HepG2 (cell line): ENCODE measurements around the gene EFEMP2. TPM values are rescaled to one million over a fixed set of nuclear protein-coding genes. Genes with fewer than 3 reads are reported as not detected.

Source experiments
- ATAC-seq: fragments of 200-7000 bp; cut with Tn5 transposase; 3 replicates; pipeline ENCODE4 v1.9.1; 2020; ENCODE audit warnings: mild to moderate bottlenecking, moderate library complexity
- BruUV-seq: library from RNA; stranded (reverse); fragments of 400-500 nt; replicated peaks from 2 replicates; lab custom pipeline; 2021; lab: Mats Ljungman, UMichigan
- CTCF ChIA-PET: fragments of 300-600 bp; formaldehyde crosslinking; extraction: SDS; loops from one replicate; lab custom pipeline; 2021; ENCODE audit warnings: low total read pairs, inconsistent platforms, low intra/inter-chr PET ratio; lab: Yijun Ruan, JAX
- POLR2A ChIA-PET: fragments of 350-600 bp; sonication (Branson Sonifier 250); formaldehyde crosslinking; loops from one replicate; lab custom pipeline; 2020; ENCODE audit warnings: antibody characterized with exemption, inconsistent platforms; lab: Yijun Ruan, JAX
- DNase-seq: peaks from one replicate; pipeline ENCODE4 v3.0.0-alpha.2; 2015; ENCODE audit warnings: low spot score
- FAIRE-seq: peaks from 3 replicates; lab custom pipeline; 2011; peaks lifted over from hg19 to GRCh38; lab: Jason Lieb, UNC
- H2AFZ ChIP-seq: one replicate; pipeline ENCODE4 v1.6.1; 2011; ENCODE audit warnings: low read length, inconsistent platforms
- H3K27ac ChIP-seq: fragments of 300-600 bp; 3 replicates; pipeline ENCODE4 v1.8.0; 2011; ENCODE audit warnings: mixed run types, mild to moderate bottlenecking, mixed read lengths, low read length, inconsistent platforms; ENCODE audit not compliant: insufficient read depth; ENCODE audit errors: extremely low read length
- H3K27me3 ChIP-seq, 2 experiments: fragments of 200-600 bp in 1 of 2; 2 replicates in 1 of 2; 3 replicates in 1 of 2; pipeline versions ENCODE4 v1.6.0 to v1.8.0; 2011; ENCODE audit warnings: low read length in 2 of 2, mild to moderate bottlenecking in 2 of 2, moderate library complexity in 2 of 2, inconsistent platforms in 1 of 2; ENCODE audit not compliant: insufficient read depth in 2 of 2, control insufficient read depth in 1 of 2
- H3K36me3 ChIP-seq, 2 experiments: fragments of 200-600 bp in 1 of 2; replicated peaks in 1 of 2; 2 replicates in 1 of 2; 3 replicates in 1 of 2; pipeline versions ENCODE4 v1.5.1 to v1.8.0; 2011; ENCODE audit warnings: low read length in 2 of 2, inconsistent platforms in 1 of 2; ENCODE audit not compliant: insufficient read depth in 2 of 2, control insufficient read depth in 1 of 2
- H3K4me1 ChIP-seq: 2 replicates; pipeline ENCODE4 v1.5.1; 2012; ENCODE audit warnings: low read length, inconsistent platforms; ENCODE audit not compliant: insufficient read depth
- H3K4me2 ChIP-seq: 2 replicates; pipeline ENCODE4 v1.6.0; 2011; ENCODE audit warnings: low read depth, low read length, inconsistent platforms
- H3K4me3 ChIP-seq, 3 experiments: fragments of 200-600 bp in 1 of 3; sonication (generic), shearing (Covaris generic) in 1 of 3; replicated peaks in 1 of 3; 2 replicates each; pipeline ENCODE4 v1.5.1; 2011 to 2016; ENCODE audit warnings: low read length in 3 of 3, inconsistent platforms in 2 of 3, low read depth in 2 of 3, mild to moderate bottlenecking in 2 of 3, control low read depth in 1 of 3, mixed read lengths in 1 of 3; ENCODE audit not compliant: insufficient read depth in 1 of 3
- H3K79me2 ChIP-seq: one replicate; pipeline ENCODE4 v1.6.1; 2011; ENCODE audit warnings: low read length, inconsistent platforms; ENCODE audit not compliant: insufficient read depth
- H3K9ac ChIP-seq: 2 replicates; pipeline ENCODE4 v1.6.0; 2011; ENCODE audit warnings: mild to moderate bottlenecking, low read depth, low read length, inconsistent platforms; ENCODE audit not compliant: insufficient read depth
- H3K9me3 ChIP-seq: 2 replicates; pipeline ENCODE4 v1.5.1; 2012; ENCODE audit warnings: mild to moderate bottlenecking, low read length
- H4K20me1 ChIP-seq: 2 replicates; pipeline ENCODE4 v1.6.0; 2011; ENCODE audit warnings: inconsistent platforms, mild to moderate bottlenecking, low read length, moderate library complexity; ENCODE audit not compliant: insufficient read depth
- NR2F6 ChIP-seq, 2 experiments: IDR thresholded peaks; 2 replicates each; pipeline ENCODE4 v1.6.1; 2016; ENCODE audit warnings: antibody characterized with exemption in 1 of 2, mild to moderate bottlenecking in 1 of 2
- RFX1 ChIP-seq: fragments of 450-650 bp; IDR thresholded peaks from 2 replicates; pipeline ENCODE4 v1.6.1; 2017
- ZFAT ChIP-seq: sonication (generic); formaldehyde crosslinking; conservative IDR thresholded peaks from 2 replicates; pipeline ENCODE4 v1.8.1; 2023; ENCODE audit warnings: missing genetic modification reagents, inconsistent platforms
- ZNF652 ChIP-seq: IDR thresholded peaks from 2 replicates; pipeline ENCODE4 v1.6.1; 2016; ENCODE audit warnings: low read depth, borderline replicate concordance
- WGBS: methylation state at CpG from one replicate; pipeline ENCODE4 v1.1.6; 2017; ENCODE audit warnings: low lambda C conversion rate; 5-methylcytosine and 5-hydroxymethylcytosine counted together
- in situ Hi-C: cut with HindIII; loops from 2 replicates; pipeline ENCODE4 v1.10.0; 2017; ENCODE audit warnings: low pct_unique_long_range_greater_than_20kb; ENCODE audit not compliant: extremely low pct_ligation_motif_present
- intact Hi-C: fragments of 100-400 bp; cut with micrococcal nuclease; formaldehyde crosslinking; loops from one replicate; pipeline ENCODE4 v1.10.0; 2022; ENCODE audit not compliant: unreplicated experiment
- polyA plus RNA-seq, 8 experiments: library from polyadenylated mRNA; depleted of rRNA in 3 of 8; stranded (reverse) in 7 of 8; unstranded in 1 of 8; fragments of >200 nt; fragmentation: Illumina TruSeq in 4 of 8; extraction: Trizol in 4 of 8; gene quantifications; 2 replicates each; pipeline versions ENCODE4 v1.2.1 to v1.2.3, GENCODE V29; 2011 to 2016; ENCODE audit warnings: low read depth in 4 of 8, missing spikeins in 1 of 8, mixed read lengths in 1 of 8; ENCODE audit not compliant: insufficient read depth in 1 of 8
- total RNA-seq, 5 experiments: library from RNA; depleted of rRNA; stranded (reverse); fragments of >200 nt; fragmentation: Illumina TruSeq; extraction: Trizol; gene quantifications; 2 replicates each; pipeline ENCODE4 v1.2.3, GENCODE V29; 2016; ENCODE audit warnings: low read depth in 1 of 5
- TF ChIP-seq, protein P1 (sequence below): sonication (generic); formaldehyde crosslinking; IDR thresholded peaks from 2 replicates; pipeline ENCODE4 v1.4.0; 2020; ENCODE audit warnings: missing genetic modification reagents, borderline replicate concordance

The EFEMP2 gene
- total and polyA plus RNA-seq, 2 of the 13 experiments (the other 11 are each of a cell fraction or from before 2014, with no cell fraction given), result 7.4 to 29.7 TPM

DNA sequence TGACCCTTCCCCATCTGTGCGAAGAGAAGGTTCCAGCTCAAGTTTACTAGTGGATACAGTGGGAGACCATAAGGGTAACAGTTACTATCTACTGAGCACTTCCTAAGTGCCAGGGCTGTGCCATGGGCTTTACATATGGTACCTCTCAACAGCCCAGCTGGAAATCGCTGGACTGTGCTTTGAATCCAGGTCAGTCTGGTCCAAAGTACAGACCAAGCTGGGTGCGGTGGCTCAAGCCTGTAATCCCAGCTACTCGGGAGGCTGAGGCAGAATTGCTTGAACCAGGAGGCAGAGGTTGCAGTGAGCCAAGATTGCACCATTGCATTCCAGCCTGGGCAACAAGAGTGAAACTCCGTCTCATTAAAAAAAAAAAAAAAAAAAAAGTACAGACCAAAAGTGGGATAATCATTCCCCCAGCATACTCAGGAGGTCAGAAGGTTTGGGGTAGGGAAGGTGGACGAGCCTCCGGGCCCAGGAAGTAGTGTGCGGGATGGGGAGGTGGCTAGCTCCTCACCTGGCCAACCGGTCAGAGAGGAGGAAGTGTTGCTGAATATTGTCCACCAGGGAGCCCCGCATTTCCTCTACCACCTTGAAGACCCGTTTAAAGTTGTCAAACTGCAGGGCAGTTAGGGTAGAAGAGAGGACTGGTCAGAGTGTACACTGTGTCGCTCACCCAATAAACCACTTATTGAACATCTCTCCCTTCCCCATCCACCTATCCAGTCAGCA is 13.4 kb upstream of the EFEMP2 start:
- no peak for FAIRE-seq
- in situ Hi-C loops, result no loop called here
- Histone ChIP-seq H3K9ac (no peak overlapping the region), H3K79me2 (peaks cover 4% of the 10 kb centered on the region), H2AFZ (no peak overlapping the region), H3K27me3 (no peaks in the 10 kb centered on the region; a peak in 1 of 5 replicates), H3K4me1 (peaks cover 54% of the 10 kb centered on the region), H4K20me1 (no peaks in the 10 kb centered on the region), H3K9me3 (no peaks in the 10 kb centered on the region), H3K4me3 (no peak overlapping the region), H3K4me2 (no peak overlapping the region), H3K27ac (no peak overlapping the region), H3K36me3 (peaks cover 4 to 19% of the 10 kb centered on the region in 2 experiments; a peak in 4 of 5 replicates)
- ChIA-PET POLR2A (interaction anchor here (1.3 to 7.6 kb wide), 3 partner anchors 26 to 174 kb away, joined by 3 to 78 read pairs (median 11); partner anchors contain the start of genes CFL1 and MUS81), CTCF (interaction anchor here (0.6 to 6.9 kb wide), 3 partner anchors 103 to 418 kb away, joined by 3 to 77 read pairs (median 63); no protein-coding TSS in a partner anchor)
- TF ChIP-seq ZNF652 (CRISPR knock-in tag) (no peak), RFX1 (no peak), NR2F6 (IDR thresholded peaks at IDR 0.05) (no peak), NR2F6 (CRISPR knock-in tag; IDR thresholded peaks at IDR 0.05) (no peak), ZFAT (CRISPR knock-in tag) (no peak)
- TF ChIP-seq, protein P1, sequence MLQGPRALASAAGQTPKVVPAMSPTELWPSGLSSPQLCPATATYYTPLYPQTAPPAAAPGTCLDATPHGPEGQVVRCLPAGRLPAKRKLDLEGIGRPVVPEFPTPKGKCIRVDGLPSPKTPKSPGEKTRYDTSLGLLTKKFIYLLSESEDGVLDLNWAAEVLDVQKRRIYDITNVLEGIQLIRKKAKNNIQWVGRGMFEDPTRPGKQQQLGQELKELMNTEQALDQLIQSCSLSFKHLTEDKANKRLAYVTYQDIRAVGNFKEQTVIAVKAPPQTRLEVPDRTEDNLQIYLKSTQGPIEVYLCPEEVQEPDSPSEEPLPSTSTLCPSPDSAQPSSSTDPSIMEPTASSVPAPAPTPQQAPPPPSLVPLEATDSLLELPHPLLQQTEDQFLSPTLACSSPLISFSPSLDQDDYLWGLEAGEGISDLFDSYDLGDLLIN (CRISPR knock-in tag), result no peak
- DNase-seq, result no peak
- 93% methylated on average over 12 of the region's 12 CpGs for WGBS
- no TSS peak for BruUV-seq
- ATAC-seq, result no peak
- intact Hi-C loops, result loop anchor here (5.0 kb wide), 1 partner anchor 46 kb away; no protein-coding TSS in a partner anchor
